Glutamatergic neuron (in vitro differentiated cells): ENCODE results near the gene C1QL4. TPM values are rescaled to one million over a fixed set of nuclear protein-coding genes. Genes with fewer than 3 reads are reported as not detected.

ENCODE experiments used
- DNase-seq: peaks from one replicate; pipeline ENCODE4 v3.0.0; 2022
- H3K27ac Mint-ChIP-seq: one replicate; pipeline ENCODE4 v1.8.0; 2020; ENCODE audit warnings: mild to moderate bottlenecking, mixed read lengths, inconsistent platforms; ENCODE audit not compliant: unreplicated experiment
- H3K27me3 Mint-ChIP-seq: one replicate; pipeline ENCODE4 v1.8.0; 2020; ENCODE audit warnings: mild to moderate bottlenecking, moderate library complexity, mixed read lengths, inconsistent platforms; ENCODE audit not compliant: unreplicated experiment
- H3K36me3 Mint-ChIP-seq: one replicate; pipeline ENCODE4 v1.8.0; 2020; ENCODE audit warnings: mild to moderate bottlenecking, mixed read lengths, inconsistent platforms; ENCODE audit not compliant: unreplicated experiment
- H3K4me1 Mint-ChIP-seq: one replicate; pipeline ENCODE4 v1.8.0; 2020; ENCODE audit warnings: mild to moderate bottlenecking, low read depth, mixed read lengths, inconsistent platforms; ENCODE audit not compliant: unreplicated experiment
- H3K4me3 Mint-ChIP-seq: one replicate; pipeline ENCODE4 v1.8.0; 2020; ENCODE audit warnings: mild to moderate bottlenecking, mixed read lengths, inconsistent platforms; ENCODE audit not compliant: unreplicated experiment
- H3K9me3 Mint-ChIP-seq: one replicate; pipeline ENCODE4 v1.8.0; 2020; ENCODE audit warnings: mild to moderate bottlenecking, moderate library complexity, mixed read lengths, inconsistent platforms; ENCODE audit not compliant: unreplicated experiment
- total RNA-seq: library from RNA; stranded (reverse); fragmentation: NEBNext Ultra II Directional; extraction: Animal tissue kit (Norgen Biotek cat#: 25700); gene quantifications from one replicate; pipeline ENCODE4 v1.2.1, GENCODE V29; 2021; ENCODE audit not compliant: unreplicated experiment
- TF ChIP-seq, protein P1 (sequence below): fragments of 200-600 bp; sonication (generic); IDR thresholded peaks from one replicate; pipeline ENCODE4 v1.5.0; 2021; ENCODE audit not compliant: partially characterized antibody, unreplicated experiment

C1QL4 gene
- total RNA-seq, 1 donor from 2014 or later: 4.8 TPM

GRCh38 chr12:49348781-49349180, 11.8 kb upstream of the C1QL4 start:
- TF ChIP-seq, protein P1, sequence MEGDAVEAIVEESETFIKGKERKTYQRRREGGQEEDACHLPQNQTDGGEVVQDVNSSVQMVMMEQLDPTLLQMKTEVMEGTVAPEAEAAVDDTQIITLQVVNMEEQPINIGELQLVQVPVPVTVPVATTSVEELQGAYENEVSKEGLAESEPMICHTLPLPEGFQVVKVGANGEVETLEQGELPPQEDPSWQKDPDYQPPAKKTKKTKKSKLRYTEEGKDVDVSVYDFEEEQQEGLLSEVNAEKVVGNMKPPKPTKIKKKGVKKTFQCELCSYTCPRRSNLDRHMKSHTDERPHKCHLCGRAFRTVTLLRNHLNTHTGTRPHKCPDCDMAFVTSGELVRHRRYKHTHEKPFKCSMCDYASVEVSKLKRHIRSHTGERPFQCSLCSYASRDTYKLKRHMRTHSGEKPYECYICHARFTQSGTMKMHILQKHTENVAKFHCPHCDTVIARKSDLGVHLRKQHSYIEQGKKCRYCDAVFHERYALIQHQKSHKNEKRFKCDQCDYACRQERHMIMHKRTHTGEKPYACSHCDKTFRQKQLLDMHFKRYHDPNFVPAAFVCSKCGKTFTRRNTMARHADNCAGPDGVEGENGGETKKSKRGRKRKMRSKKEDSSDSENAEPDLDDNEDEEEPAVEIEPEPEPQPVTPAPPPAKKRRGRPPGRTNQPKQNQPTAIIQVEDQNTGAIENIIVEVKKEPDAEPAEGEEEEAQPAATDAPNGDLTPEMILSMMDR: no peak
- Mint-ChIP-seq H3K4me3 (no peak overlapping the region), H3K27ac (no peak overlapping the region), H3K36me3 (no peaks in the 10 kb centered on the region), H3K27me3 (peaks cover 11% of the 10 kb centered on the region), H3K9me3 (peaks cover 6% of the 10 kb centered on the region), H3K4me1 (peaks cover 12% of the 10 kb centered on the region)
- DNase-seq: no peak

GRCh38 chr12:49347311-49348193, 10.6 kb upstream of the C1QL4 start:
- Mint-ChIP-seq H3K9me3 (peaks cover 6% of the 10 kb centered on the region), H3K36me3 (no peaks in the 10 kb centered on the region), H3K27ac (peak overlapping the region; percentile 38), H3K27me3 (peaks cover 13% of the 10 kb centered on the region), H3K4me3 (peak overlapping the region; percentile 88), H3K4me1 (peaks cover 18% of the 10 kb centered on the region)
- DNase-seq: peak; percentile 91
- TF ChIP-seq, protein P1: peak; percentile 100

DNA sequence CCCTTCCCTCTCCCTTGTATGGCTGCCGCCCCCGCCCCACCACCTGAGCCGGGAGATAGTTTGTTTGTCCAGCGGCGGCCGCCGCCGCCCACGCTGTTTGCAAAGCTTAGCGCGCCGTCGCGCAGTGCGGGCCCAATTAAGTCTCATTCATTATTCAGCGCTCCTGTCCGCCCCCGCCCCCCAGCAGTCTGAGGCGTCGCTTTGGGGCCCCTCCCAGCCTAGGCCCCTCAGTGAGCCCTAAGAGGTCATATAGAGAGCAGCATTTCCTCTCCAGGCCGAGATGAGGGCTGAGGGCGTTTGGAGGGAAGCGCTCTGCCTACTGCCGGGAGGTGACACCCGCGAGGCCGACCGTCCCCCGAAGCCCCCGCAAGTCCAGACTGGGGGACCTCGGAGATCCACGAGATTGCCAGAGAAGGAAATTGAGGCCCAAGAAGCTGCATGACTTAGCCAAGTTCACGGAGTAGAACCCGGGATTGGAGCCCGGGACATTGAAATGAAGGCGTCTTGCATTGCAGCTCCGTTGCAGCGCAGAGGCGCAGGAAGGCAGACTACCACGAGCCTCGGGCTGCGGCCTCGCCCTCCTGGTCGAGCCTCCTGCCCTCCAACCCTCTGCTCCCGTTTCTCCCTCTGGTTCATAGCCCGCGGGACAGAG, 9.8 kb upstream of the C1QL4 start, which contains the start of gene DNAJC22:
Gene DNAJC22, plus strand, starts transcription at position 230 of the 652 bp plus-strand sequence. CDS start 1,985 bp downstream, outside the sequence.
- H3K4me3 Mint-ChIP-seq: peak within 1 kb of the TSS; percentile 88
- DNase-seq: peak; percentile 66
- TF ChIP-seq, protein P1: no peak
- peaks cover 6% of the 10 kb centered on the region for H3K9me3 Mint-ChIP-seq
- H3K36me3 Mint-ChIP-seq: no peaks in the 10 kb centered on the region
- peaks cover 13% of the 10 kb centered on the region for H3K27me3 Mint-ChIP-seq
- peaks cover 18% of the 10 kb centered on the region for H3K4me1 Mint-ChIP-seq
- H3K27ac Mint-ChIP-seq: peak within 1 kb of the TSS; percentile 66

- TF ChIP-seq, protein P1: no peak
- H3K4me3 Mint-ChIP-seq: peak overlapping the region; percentile 88
- H3K9me3 Mint-ChIP-seq: peaks cover 6% of the 10 kb centered on the region
- peaks cover 13% of the 10 kb centered on the region for H3K27me3 Mint-ChIP-seq
- H3K36me3 Mint-ChIP-seq: no peaks in the 10 kb centered on the region
- H3K27ac Mint-ChIP-seq: peak overlapping the region; percentile 66
- DNase-seq: peak; percentile 45
- peaks cover 18% of the 10 kb centered on the region for H3K4me1 Mint-ChIP-seq
Observed at GRCh38 chr12:49345825-49346658, 9.1 kb upstream of the C1QL4 start.
